Smooth muscle cell (in vitro differentiated cells): ENCODE measurements around the gene CELSR3. TPM values are rescaled to one million over a fixed set of nuclear protein-coding genes. Genes with fewer than 3 reads are reported as not detected.
A peak's percentile ranks its signal among the peaks of the same experiment; 100 is the strongest.

Experiments used
- DNase-seq: peaks from one replicate; lab custom pipeline; 2025; ENCODE audit not compliant: unreplicated experiment; lab: John Stamatoyannopoulos, UW
- H2AFZ ChIP-seq: fragments of 200-600 bp; sonication (generic); 2 replicates; pipeline ENCODE4 v1.6.0; 2016; ENCODE audit warnings: antibody characterized with exemption, low read depth, mild to moderate bottlenecking
- H3F3A ChIP-seq: fragments of 200-600 bp; sonication (generic); 2 replicates; pipeline ENCODE4 v1.6.0; 2017; ENCODE audit warnings: antibody characterized with exemption, low read depth
- H3K27ac ChIP-seq: fragments of 200-600 bp; sonication (generic); 2 replicates; pipeline ENCODE4 v1.5.1; 2016; ENCODE audit warnings: low read depth, mild to moderate bottlenecking
- H3K27me3 ChIP-seq: fragments of 200-600 bp; sonication (generic); 2 replicates; pipeline ENCODE4 v1.6.1; 2016; ENCODE audit warnings: low read depth, mild to moderate bottlenecking
- H3K36me3 ChIP-seq: fragments of 200-600 bp; sonication (generic); 2 replicates; pipeline ENCODE4 v1.5.1; 2016; ENCODE audit warnings: low read depth
- H3K4me1 ChIP-seq: fragments of 200-600 bp; sonication (generic); 2 replicates; pipeline ENCODE4 v1.5.1; 2016; ENCODE audit warnings: low read depth
- H3K4me2 ChIP-seq: fragments of 200-600 bp; sonication (generic); 2 replicates; pipeline ENCODE4 v1.6.0; 2016; ENCODE audit warnings: mild to moderate bottlenecking
- H3K4me3 ChIP-seq: fragments of 200-600 bp; sonication (generic); 2 replicates; pipeline ENCODE4 v1.5.1; 2016; ENCODE audit warnings: mild to moderate bottlenecking
- H3K79me2 ChIP-seq: fragments of 200-600 bp; sonication (generic); 2 replicates; pipeline ENCODE4 v1.6.0; 2016; ENCODE audit warnings: low read depth, mild to moderate bottlenecking
- H3K9ac ChIP-seq: fragments of 200-600 bp; sonication (generic); 2 replicates; pipeline ENCODE4 v1.6.0; 2016; ENCODE audit warnings: low read depth
- H3K9me3 ChIP-seq: fragments of 200-600 bp; sonication (generic); replicated peaks from 2 replicates; pipeline ENCODE4 v1.5.1; 2016; ENCODE audit warnings: low read depth
- H4K20me1 ChIP-seq: fragments of 200-600 bp; sonication (generic); 2 replicates; pipeline ENCODE4 v1.6.0; 2016; ENCODE audit warnings: low read depth
- CTCF ChIP-seq: fragments of 200-600 bp; sonication (generic); IDR thresholded peaks from 2 replicates; pipeline ENCODE4 v1.5.1; 2017; ENCODE audit warnings: borderline replicate concordance, mild to moderate bottlenecking, antibody characterized with exemption; ENCODE audit not compliant: insufficient read depth, poor library complexity, severe bottlenecking
- WGBS: methylation state at CpG from one replicate; pipeline ENCODE4 v1.1.7; 2016; ENCODE audit warnings: low lambda C conversion rate; 5-methylcytosine and 5-hydroxymethylcytosine counted together
- polyA plus RNA-seq: library from polyadenylated mRNA; unstranded; fragments of >200 nt; fragmentation: Nextera tagmentation; extraction: Ambion mirVana; gene quantifications from 2 replicates; pipeline ENCODE4 v1.2.1, GENCODE V29; 2016
- total RNA-seq: library from RNA; depleted of rRNA; stranded (reverse); fragments of >200 nt; gene quantifications from 2 replicates; pipeline ENCODE4 v1.2.3, GENCODE V29; 2014

CELSR3 gene
- total and polyA plus RNA-seq, 2 experiments from 2014 or later: 1.5 to 2.5 TPM

DNA sequence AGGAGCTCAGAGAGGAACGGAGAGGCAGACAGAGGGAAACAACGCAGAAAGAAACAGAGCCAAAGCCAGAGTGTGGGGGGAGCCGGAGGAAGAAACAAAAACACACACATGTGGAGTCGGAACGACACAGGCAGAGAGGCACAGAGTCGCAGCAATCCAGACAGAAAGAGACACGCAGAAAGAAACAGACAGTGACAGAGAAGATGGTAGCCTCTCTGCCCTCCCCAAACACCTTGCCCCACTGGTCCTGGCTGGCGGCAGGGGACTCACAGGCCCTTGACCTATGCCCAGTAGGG, 21.3 kb upstream of the CELSR3 start:
- Histone ChIP-seq H3K27me3 (no peaks in the 10 kb centered on the region), H2AFZ (no peak overlapping the region), H4K20me1 (peaks cover 22% of the 10 kb centered on the region), H3F3A (peaks cover 21% of the 10 kb centered on the region), H3K36me3 (no peaks in the 10 kb centered on the region), H3K79me2 (peaks cover 12% of the 10 kb centered on the region), H3K27ac (no peak overlapping the region), H3K4me2 (peak overlapping the region; percentile 94), H3K9me3 (no peaks in the 10 kb centered on the region), H3K9ac (no peak overlapping the region), H3K4me1 (peaks cover 11% of the 10 kb centered on the region), H3K4me3 (peak overlapping the region; percentile 8)
- TF ChIP-seq CTCF: no peak
- DNase-seq: no peak
- WGBS: 90% methylated on average over 8 of the region's 8 CpGs

DNA sequence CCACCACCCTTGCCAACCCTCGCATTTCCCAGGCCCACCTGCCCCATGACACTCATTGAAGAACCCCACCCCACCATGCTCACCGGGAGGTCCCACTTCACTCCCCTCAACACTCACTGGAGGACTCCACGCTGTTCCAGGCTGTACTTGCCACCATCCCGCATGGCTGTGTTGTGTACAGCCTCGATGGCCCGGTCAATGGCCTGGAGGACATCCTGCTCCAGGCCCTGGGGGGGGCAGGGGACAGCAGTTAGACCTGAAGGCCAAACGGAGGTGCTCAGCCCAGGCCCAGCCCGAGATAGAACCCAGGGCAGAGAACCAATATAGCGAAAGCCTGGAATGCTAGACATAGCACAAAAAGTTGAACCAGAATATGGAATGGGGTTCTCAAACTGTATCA, 20.1 kb upstream of the CELSR3 start:
- no peak overlapping the region for H3K4me2 ChIP-seq
- H2AFZ ChIP-seq: no peak overlapping the region
- H3K9me3 ChIP-seq: no peaks in the 10 kb centered on the region
- H3K36me3 ChIP-seq: no peaks in the 10 kb centered on the region
- no peak for TF ChIP-seq CTCF
- H3K4me1 ChIP-seq: peaks cover 11% of the 10 kb centered on the region
- H3K27ac ChIP-seq: no peak overlapping the region
- H3F3A ChIP-seq: peaks cover 11% of the 10 kb centered on the region
- peaks cover 11% of the 10 kb centered on the region for H4K20me1 ChIP-seq
- no peak overlapping the region for H3K4me3 ChIP-seq
- 98% methylated on average over 9 of the region's 9 CpGs for WGBS
- H3K27me3 ChIP-seq: no peaks in the 10 kb centered on the region
- no peak for DNase-seq
- peaks cover 12% of the 10 kb centered on the region for H3K79me2 ChIP-seq
- no peak overlapping the region for H3K9ac ChIP-seq

DNA sequence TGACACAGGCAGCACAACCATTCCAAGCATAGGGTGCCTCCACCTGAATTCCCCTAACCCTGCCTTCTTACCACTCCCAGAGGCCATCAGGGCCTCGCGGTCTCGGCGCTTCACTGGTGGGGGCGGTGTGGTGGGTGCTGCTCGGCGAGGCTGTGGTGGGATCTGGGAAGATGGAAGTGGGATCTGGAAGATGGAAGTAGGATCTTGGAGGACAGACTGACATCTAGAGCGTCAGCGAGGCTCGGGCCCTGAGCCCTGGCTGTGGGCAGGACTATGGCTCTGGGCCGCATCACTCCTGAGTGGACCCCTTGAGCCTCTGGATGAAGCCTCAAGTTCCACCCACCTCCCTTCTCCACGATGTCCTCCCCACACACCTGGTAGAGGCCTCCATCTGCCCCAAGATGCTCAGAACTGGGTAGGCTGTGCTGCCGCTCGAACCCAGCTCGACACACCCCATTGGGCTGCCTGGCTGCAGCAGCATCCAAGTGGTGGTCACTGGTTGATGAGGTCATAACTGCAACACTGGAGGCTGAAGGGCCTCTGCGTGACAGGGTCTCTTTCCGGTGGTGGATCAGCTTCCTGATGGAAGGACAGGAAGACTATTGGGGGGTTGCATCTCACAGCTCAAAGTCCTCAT, 19.4 kb upstream of the CELSR3 start:
- Histone ChIP-seq H3F3A (peaks cover 5% of the 10 kb centered on the region), H3K4me3 (no peak overlapping the region), H3K9ac (no peak overlapping the region), H3K79me2 (peaks cover 12% of the 10 kb centered on the region), H4K20me1 (peaks cover 8% of the 10 kb centered on the region), H3K4me2 (no peak overlapping the region), H3K36me3 (no peaks in the 10 kb centered on the region), H3K27ac (no peak overlapping the region), H2AFZ (no peak overlapping the region), H3K9me3 (no peaks in the 10 kb centered on the region), H3K27me3 (no peaks in the 10 kb centered on the region), H3K4me1 (peaks cover 11% of the 10 kb centered on the region)
- 97% methylated on average over 16 of the region's 17 CpGs for WGBS
- no peak for DNase-seq
- TF ChIP-seq CTCF: no peak

GRCh38 chr3:48681541-48681880, 18.8 kb upstream of the CELSR3 start:
- Histone ChIP-seq H3K79me2 (peaks cover 12% of the 10 kb centered on the region), H3K4me3 (no peak overlapping the region), H3K27me3 (no peaks in the 10 kb centered on the region), H3K4me2 (no peak overlapping the region), H3K9me3 (no peaks in the 10 kb centered on the region), H3F3A (peaks cover 1% of the 10 kb centered on the region), H3K36me3 (no peaks in the 10 kb centered on the region), H4K20me1 (peaks cover 8% of the 10 kb centered on the region), H2AFZ (no peak overlapping the region), H3K27ac (no peak overlapping the region), H3K4me1 (peaks cover 11% of the 10 kb centered on the region), H3K9ac (no peak overlapping the region)
- 98% methylated on average over 6 of the region's 7 CpGs for WGBS
- TF ChIP-seq CTCF: no peak
- no peak for DNase-seq
